ENCODE measurements around the gene NEXMIF.

- no peak for TF ChIP-seq SPI1 (IDR thresholded peaks at IDR 0.05; ENCODE audit: low read depth, low read length)
- no peak for TF ChIP-seq POLR2A (IDR thresholded peaks at IDR 0.05; ENCODE audit: low read depth, low read length)
- no peak for TF ChIP-seq POLR2AphosphoS5 (IDR thresholded peaks at IDR 0.05; ENCODE audit: low read depth, low read length)
- TF ChIP-seq TAF1 (IDR thresholded peaks at IDR 0.05; ENCODE audit: low read depth, low read length), result no peak
- no peak for TF ChIP-seq PAX5 (IDR thresholded peaks at IDR 0.05; ENCODE audit: insufficient read depth, low read length, severe bottlenecking)
- TF ChIP-seq POU2F2 (IDR thresholded peaks at IDR 0.05; ENCODE audit: low read depth, low read length), result no peak
These were observed 136.6 kb downstream of the NEXMIF start for GRCh38 chrX:74788545-74789086.

Measured in GM12891 (cell line).